HEK293 (cell line): ENCODE results near the gene ILF3.

Experiments used
- HOXA7 ChIP-seq: sonication (generic); formaldehyde crosslinking; IDR thresholded peaks from 2 replicates; pipeline ENCODE4 v1.8.1; 2022; ENCODE audit warnings: missing genetic modification reagents, borderline replicate concordance
- KLF7 ChIP-seq: fragments of 450-650 bp; formaldehyde crosslinking; IDR thresholded peaks from 2 replicates; pipeline ENCODE4 v1.5.1; 2016; ENCODE audit warnings: missing biosample characterization, missing genetic modification characterization, borderline replicate concordance
- MEIS1 ChIP-seq: sonication (generic); formaldehyde crosslinking; IDR thresholded peaks from 2 replicates; pipeline ENCODE4 v1.8.1; 2022; ENCODE audit warnings: missing genetic modification reagents, mild to moderate bottlenecking, borderline replicate concordance
- MYNN ChIP-seq: fragments of 450-650 bp; formaldehyde crosslinking; IDR thresholded peaks from 2 replicates; pipeline ENCODE4 v1.5.1; 2016; ENCODE audit warnings: missing biosample characterization, missing genetic modification characterization, borderline replicate concordance
- OSR2 ChIP-seq: fragments of 450-650 bp; formaldehyde crosslinking; IDR thresholded peaks from 2 replicates; pipeline ENCODE4 v1.5.1; 2016; ENCODE audit warnings: missing biosample characterization, missing genetic modification characterization
- SCRT1 ChIP-seq: fragments of 450-650 bp; formaldehyde crosslinking; IDR thresholded peaks from 2 replicates; pipeline ENCODE4 v1.5.1; 2016; ENCODE audit warnings: missing biosample characterization, missing genetic modification characterization, borderline replicate concordance
- SCRT2 ChIP-seq: fragments of 450-650 bp; formaldehyde crosslinking; IDR thresholded peaks from 2 replicates; pipeline ENCODE4 v1.5.1; 2016; ENCODE audit warnings: missing biosample characterization, missing genetic modification characterization
- SP7 ChIP-seq: fragments of 450-650 bp; formaldehyde crosslinking; IDR thresholded peaks from 2 replicates; pipeline ENCODE4 v1.5.1; 2016; ENCODE audit warnings: missing biosample characterization, missing genetic modification characterization
- ZBTB1 ChIP-seq: fragments of 450-650 bp; formaldehyde crosslinking; IDR thresholded peaks from 2 replicates; pipeline ENCODE4 v1.5.1; 2016; ENCODE audit warnings: missing biosample characterization, missing genetic modification characterization
- ZFHX2 ChIP-seq: fragments of 450-650 bp; formaldehyde crosslinking; conservative IDR thresholded peaks from 2 replicates; pipeline ENCODE4 v1.5.1; 2016; ENCODE audit warnings: missing biosample characterization, missing genetic modification characterization
- ZNF140 ChIP-seq: fragments of 450-650 bp; formaldehyde crosslinking; IDR thresholded peaks from 2 replicates; pipeline ENCODE4 v1.5.1; 2016; ENCODE audit warnings: missing biosample characterization, missing genetic modification characterization
- ZNF146 ChIP-seq: fragments of 450-650 bp; formaldehyde crosslinking; IDR thresholded peaks from 2 replicates; pipeline ENCODE4 v1.5.1; 2016; ENCODE audit warnings: missing biosample characterization, missing genetic modification characterization
- ZNF19 ChIP-seq: fragments of 450-650 bp; formaldehyde crosslinking; IDR thresholded peaks from 2 replicates; pipeline ENCODE4; 2016; ENCODE audit warnings: missing biosample characterization, missing genetic modification characterization, low read depth
- ZNF214 ChIP-seq: fragments of 450-650 bp; formaldehyde crosslinking; IDR thresholded peaks from 2 replicates; pipeline ENCODE4 v1.5.1; 2017; ENCODE audit warnings: missing biosample characterization, mild to moderate bottlenecking, missing genetic modification characterization, borderline replicate concordance
- ZNF221 ChIP-seq: fragments of 450-650 bp; formaldehyde crosslinking; IDR thresholded peaks from 2 replicates; pipeline ENCODE4 v1.5.1; 2017; ENCODE audit warnings: missing biosample characterization, missing genetic modification characterization, borderline replicate concordance
- ZNF223 ChIP-seq: fragments of 450-650 bp; formaldehyde crosslinking; IDR thresholded peaks from 2 replicates; pipeline ENCODE4 v1.5.1; 2016; ENCODE audit warnings: missing biosample characterization, missing genetic modification characterization
- ZNF302 ChIP-seq: fragments of 450-650 bp; formaldehyde crosslinking; IDR thresholded peaks from 2 replicates; pipeline ENCODE4 v1.5.1; 2016; ENCODE audit warnings: missing biosample characterization, missing genetic modification characterization, low read depth
- ZNF311 ChIP-seq: fragments of 450-650 bp; formaldehyde crosslinking; IDR thresholded peaks from 2 replicates; pipeline ENCODE4 v1.5.1; 2017; ENCODE audit warnings: missing biosample characterization, missing genetic modification characterization, borderline replicate concordance
- ZNF510 ChIP-seq: fragments of 450-650 bp; formaldehyde crosslinking; IDR thresholded peaks from 2 replicates; pipeline ENCODE4 v1.5.1; 2018; ENCODE audit warnings: mild to moderate bottlenecking, missing genetic modification characterization, missing biosample characterization; ENCODE audit not compliant: insufficient replicate concordance
- ZNF521 ChIP-seq: fragments of 450-650 bp; formaldehyde crosslinking; IDR thresholded peaks from 2 replicates; pipeline ENCODE4 v1.5.1; 2017; ENCODE audit warnings: missing biosample characterization, mild to moderate bottlenecking, missing genetic modification characterization
- ZNF544 ChIP-seq: fragments of 450-650 bp; formaldehyde crosslinking; IDR thresholded peaks from 2 replicates; pipeline ENCODE4 v1.5.0; 2017; ENCODE audit warnings: missing biosample characterization, missing genetic modification characterization
- ZNF571 ChIP-seq: fragments of 450-650 bp; formaldehyde crosslinking; IDR thresholded peaks from 2 replicates; pipeline ENCODE4 v1.5.0; 2017; ENCODE audit warnings: missing biosample characterization, missing genetic modification characterization
- ZNF585B ChIP-seq: fragments of 450-650 bp; formaldehyde crosslinking; IDR thresholded peaks from 2 replicates; pipeline ENCODE4 v1.5.1; 2016; ENCODE audit warnings: missing biosample characterization, missing genetic modification characterization
- ZNF664 ChIP-seq: fragments of 450-650 bp; formaldehyde crosslinking; IDR thresholded peaks from 2 replicates; pipeline ENCODE4 v1.5.1; 2016; ENCODE audit warnings: missing biosample characterization, missing genetic modification characterization
- ZNF707 ChIP-seq: fragments of 450-650 bp; formaldehyde crosslinking; IDR thresholded peaks from 2 replicates; pipeline ENCODE4 v1.5.1; 2016; ENCODE audit warnings: missing biosample characterization, missing genetic modification characterization
- ZNF776 ChIP-seq: fragments of 450-650 bp; formaldehyde crosslinking; IDR thresholded peaks from 2 replicates; pipeline ENCODE4 v1.5.0; 2017; ENCODE audit warnings: missing biosample characterization, missing genetic modification characterization, borderline replicate concordance
- ZSCAN30 ChIP-seq: fragments of 450-650 bp; IDR thresholded peaks from 2 replicates; pipeline ENCODE4 v1.5.1; 2018; ENCODE audit warnings: missing biosample characterization, mild to moderate bottlenecking, missing genetic modification characterization, moderate library complexity
- TF ChIP-seq, protein P1 (sequence below): sonication (generic); formaldehyde crosslinking; IDR thresholded peaks from 2 replicates; pipeline ENCODE4 v1.8.1; 2022; ENCODE audit warnings: mild to moderate bottlenecking, moderate library complexity, missing genetic modification reagents
- TF ChIP-seq, protein P2 (sequence below): fragments of 450-650 bp; formaldehyde crosslinking; IDR thresholded peaks from 2 replicates; pipeline ENCODE4 v1.5.1; 2016; ENCODE audit warnings: missing biosample characterization, missing genetic modification characterization
- TF ChIP-seq, protein P3 (sequence below): fragments of 450-650 bp; formaldehyde crosslinking; IDR thresholded peaks from 2 replicates; pipeline ENCODE4 v1.5.1; 2016; ENCODE audit warnings: missing biosample characterization, missing genetic modification characterization
- TF ChIP-seq, protein P4 (sequence below): fragments of 450-650 bp; formaldehyde crosslinking; IDR thresholded peaks from 2 replicates; pipeline ENCODE4 v1.5.1; 2016; ENCODE audit warnings: missing biosample characterization, missing genetic modification characterization

Gene ILF3

DNA sequence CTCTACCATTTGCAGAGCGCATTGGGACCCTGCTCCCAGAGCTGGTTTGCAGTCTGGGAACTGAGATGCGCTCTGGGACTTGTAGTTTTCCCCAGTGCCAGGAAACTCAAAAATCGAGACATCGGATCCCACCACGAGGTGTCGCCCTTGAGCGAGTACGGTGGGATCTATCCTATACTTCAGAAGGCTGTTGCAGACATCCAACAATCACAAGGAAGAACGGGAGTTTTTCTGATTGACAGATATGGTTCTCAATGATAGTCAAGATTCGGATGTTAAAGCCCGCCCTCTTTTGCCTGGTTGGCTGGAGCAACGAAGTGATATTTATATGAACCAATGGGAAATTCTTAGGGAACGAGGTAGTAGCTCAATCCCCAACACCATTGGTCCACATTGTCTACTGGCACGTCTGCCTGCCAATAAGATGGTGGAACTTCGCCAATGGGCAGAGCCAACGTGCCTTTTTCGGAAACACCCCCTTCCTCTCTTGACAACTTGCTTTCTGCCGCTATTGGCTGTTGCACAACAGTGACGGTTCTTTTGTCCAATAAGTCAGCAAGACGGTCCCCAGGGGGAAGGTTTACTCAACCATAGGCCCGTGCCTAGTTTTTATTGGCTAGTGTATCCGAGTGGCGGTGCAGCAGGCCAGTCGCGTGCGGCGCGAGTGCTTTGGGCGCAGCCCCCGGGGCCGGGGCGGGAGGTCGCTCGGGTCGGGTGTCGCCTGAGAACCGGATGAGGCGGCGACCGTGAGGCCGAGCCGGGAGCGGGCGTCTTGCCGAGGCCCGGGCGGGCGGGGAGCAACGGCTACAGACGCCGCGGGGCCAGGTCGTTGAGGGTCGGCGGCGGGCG, 63.4 kb downstream of the ILF3 start, which contains the start of gene DNM2 (continued):
- TF ChIP-seq, protein P1, sequence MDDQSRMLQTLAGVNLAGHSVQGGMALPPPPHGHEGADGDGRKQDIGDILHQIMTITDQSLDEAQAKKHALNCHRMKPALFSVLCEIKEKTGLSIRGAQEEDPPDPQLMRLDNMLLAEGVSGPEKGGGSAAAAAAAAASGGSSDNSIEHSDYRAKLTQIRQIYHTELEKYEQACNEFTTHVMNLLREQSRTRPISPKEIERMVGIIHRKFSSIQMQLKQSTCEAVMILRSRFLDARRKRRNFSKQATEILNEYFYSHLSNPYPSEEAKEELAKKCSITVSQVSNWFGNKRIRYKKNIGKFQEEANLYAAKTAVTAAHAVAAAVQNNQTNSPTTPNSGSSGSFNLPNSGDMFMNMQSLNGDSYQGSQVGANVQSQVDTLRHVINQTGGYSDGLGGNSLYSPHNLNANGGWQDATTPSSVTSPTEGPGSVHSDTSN (CRISPR knock-in tag): peak; percentile 99
- TF ChIP-seq ZNF223 (no peak), ZNF214 (tag by site-specific recombination) (no peak), MEIS1 (CRISPR knock-in tag) (no peak), ZNF19 (no peak), HOXA7 (no peak), ZNF510 (tag by site-specific recombination) (no peak), ZNF146 (no peak), ZNF140 (tag by site-specific recombination) (no peak), ZNF311 (tag by site-specific recombination) (no peak), ZSCAN30 (tag by site-specific recombination) (peak; percentile 25; the same call in 1 of the 2 replicates), SCRT2 (tag by site-specific recombination) (peak; percentile 87), ZNF585B (tag by site-specific recombination) (no peak), KLF7 (tag by site-specific recombination) (no peak), ZNF521 (tag by site-specific recombination) (no peak), ZNF302 (tag by site-specific recombination) (no peak), ZFHX2 (tag by site-specific recombination) (no peak), ZNF707 (no peak), ZBTB1 (tag by site-specific recombination) (no peak), OSR2 (0 out of 2 replicates have a peak, but pooled peaks have one; percentile 7), ZNF776 (tag by site-specific recombination) (no peak), ZNF544 (no peak), ZNF571 (tag by site-specific recombination) (no peak), ZNF664 (no peak), SP7 (tag by site-specific recombination) (peak; percentile 11; the same call in 1 of the 2 replicates), SCRT1 (no peak), MYNN (tag by site-specific recombination) (no peak), ZNF221 (no peak)
- TF ChIP-seq, protein P2, sequence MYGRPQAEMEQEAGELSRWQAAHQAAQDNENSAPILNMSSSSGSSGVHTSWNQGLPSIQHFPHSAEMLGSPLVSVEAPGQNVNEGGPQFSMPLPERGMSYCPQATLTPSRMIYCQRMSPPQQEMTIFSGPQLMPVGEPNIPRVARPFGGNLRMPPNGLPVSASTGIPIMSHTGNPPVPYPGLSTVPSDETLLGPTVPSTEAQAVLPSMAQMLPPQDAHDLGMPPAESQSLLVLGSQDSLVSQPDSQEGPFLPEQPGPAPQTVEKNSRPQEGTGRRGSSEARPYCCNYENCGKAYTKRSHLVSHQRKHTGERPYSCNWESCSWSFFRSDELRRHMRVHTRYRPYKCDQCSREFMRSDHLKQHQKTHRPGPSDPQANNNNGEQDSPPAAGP: no peak
- TF ChIP-seq, protein P3, sequence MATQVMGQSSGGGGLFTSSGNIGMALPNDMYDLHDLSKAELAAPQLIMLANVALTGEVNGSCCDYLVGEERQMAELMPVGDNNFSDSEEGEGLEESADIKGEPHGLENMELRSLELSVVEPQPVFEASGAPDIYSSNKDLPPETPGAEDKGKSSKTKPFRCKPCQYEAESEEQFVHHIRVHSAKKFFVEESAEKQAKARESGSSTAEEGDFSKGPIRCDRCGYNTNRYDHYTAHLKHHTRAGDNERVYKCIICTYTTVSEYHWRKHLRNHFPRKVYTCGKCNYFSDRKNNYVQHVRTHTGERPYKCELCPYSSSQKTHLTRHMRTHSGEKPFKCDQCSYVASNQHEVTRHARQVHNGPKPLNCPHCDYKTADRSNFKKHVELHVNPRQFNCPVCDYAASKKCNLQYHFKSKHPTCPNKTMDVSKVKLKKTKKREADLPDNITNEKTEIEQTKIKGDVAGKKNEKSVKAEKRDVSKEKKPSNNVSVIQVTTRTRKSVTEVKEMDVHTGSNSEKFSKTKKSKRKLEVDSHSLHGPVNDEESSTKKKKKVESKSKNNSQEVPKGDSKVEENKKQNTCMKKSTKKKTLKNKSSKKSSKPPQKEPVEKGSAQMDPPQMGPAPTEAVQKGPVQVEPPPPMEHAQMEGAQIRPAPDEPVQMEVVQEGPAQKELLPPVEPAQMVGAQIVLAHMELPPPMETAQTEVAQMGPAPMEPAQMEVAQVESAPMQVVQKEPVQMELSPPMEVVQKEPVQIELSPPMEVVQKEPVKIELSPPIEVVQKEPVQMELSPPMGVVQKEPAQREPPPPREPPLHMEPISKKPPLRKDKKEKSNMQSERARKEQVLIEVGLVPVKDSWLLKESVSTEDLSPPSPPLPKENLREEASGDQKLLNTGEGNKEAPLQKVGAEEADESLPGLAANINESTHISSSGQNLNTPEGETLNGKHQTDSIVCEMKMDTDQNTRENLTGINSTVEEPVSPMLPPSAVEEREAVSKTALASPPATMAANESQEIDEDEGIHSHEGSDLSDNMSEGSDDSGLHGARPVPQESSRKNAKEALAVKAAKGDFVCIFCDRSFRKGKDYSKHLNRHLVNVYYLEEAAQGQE: no peak
- TF ChIP-seq, protein P4, sequence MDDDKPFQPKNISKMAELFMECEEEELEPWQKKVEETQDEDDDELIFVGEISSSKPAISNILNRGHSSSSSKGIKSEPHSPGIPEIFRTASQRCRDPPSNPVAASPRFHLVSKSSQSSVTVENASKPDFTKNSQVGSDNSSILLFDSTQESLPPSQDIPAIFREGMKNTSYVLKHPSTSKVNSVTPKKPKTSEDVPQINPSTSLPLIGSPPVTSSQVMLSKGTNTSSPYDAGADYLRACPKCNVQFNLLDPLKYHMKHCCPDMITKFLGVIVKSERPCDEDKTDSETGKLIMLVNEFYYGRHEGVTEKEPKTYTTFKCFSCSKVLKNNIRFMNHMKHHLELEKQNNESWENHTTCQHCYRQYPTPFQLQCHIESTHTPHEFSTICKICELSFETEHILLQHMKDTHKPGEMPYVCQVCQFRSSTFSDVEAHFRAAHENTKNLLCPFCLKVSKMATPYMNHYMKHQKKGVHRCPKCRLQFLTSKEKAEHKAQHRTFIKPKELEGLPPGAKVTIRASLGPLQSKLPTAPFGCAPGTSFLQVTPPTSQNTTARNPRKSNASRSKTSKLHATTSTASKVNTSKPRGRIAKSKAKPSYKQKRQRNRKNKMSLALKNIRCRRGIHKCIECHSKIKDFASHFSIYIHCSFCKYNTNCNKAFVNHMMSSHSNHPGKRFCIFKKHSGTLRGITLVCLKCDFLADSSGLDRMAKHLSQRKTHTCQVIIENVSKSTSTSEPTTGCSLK (tag by site-specific recombination): no peak
